Tibial nerve (tissue), 4 donors: ENCODE measurements around the gene PKNOX1. TPM values are rescaled to one million over a fixed set of nuclear protein-coding genes. Genes with fewer than 3 reads are reported as not detected.
"Not testable (repeated sequence)": the region's sequence is repeated elsewhere in the genome, so short reads cannot be mapped to it uniquely, and the experiment has no call there.

Source experiments
- DNase-seq, 2 donors: peaks; one replicate each; pipeline ENCODE4 v3.0.0-alpha.2; 2019; ENCODE audit warnings: low spot score in 2 of 2
- H3K27ac ChIP-seq, 4 donors: fragments of 200-600 bp; sonication (generic) in 3 of 4; one replicate each; pipeline ENCODE4 v1.5.1; 2017 to 2019; ENCODE audit warnings: mild to moderate bottlenecking in 1 of 4
- H3K27me3 ChIP-seq, 2 donors: fragments of 200-600 bp; sonication (generic) in 1 of 2; one replicate each; pipeline versions ENCODE4 v1.5.1 to v1.6.0; 2017 to 2019
- H3K36me3 ChIP-seq, 3 donors: fragments of 200-600 bp; sonication (generic); one replicate each; pipeline ENCODE4 v1.5.1; 2018 to 2019
- H3K4me1 ChIP-seq, 4 donors: fragments of 200-600 bp; sonication (generic) in 3 of 4; one replicate each; pipeline ENCODE4 v1.5.1; 2017 to 2019
- H3K4me3 ChIP-seq, 4 donors: fragments of 200-600 bp; sonication (generic) in 3 of 4; one replicate each; pipeline ENCODE4 v1.5.1; 2017 to 2019; ENCODE audit warnings: mild to moderate bottlenecking in 1 of 4, moderate library complexity in 1 of 4
- H3K9me3 ChIP-seq, 4 donors: fragments of 200-600 bp; sonication (generic) in 3 of 4; one replicate each; pipeline ENCODE4 v1.5.1; 2017 to 2019
- CTCF ChIP-seq, 5 experiments: fragments of 200-600 bp in 3 of 5; fragments of 450-650 bp in 2 of 5; sonication (generic) in 3 of 5; IDR thresholded peaks; one replicate each; pipeline ENCODE4 v1.5.1; 2016 to 2019; ENCODE audit warnings: antibody characterized with exemption in 5 of 5, mild to moderate bottlenecking in 3 of 5, moderate library complexity in 2 of 5
- EP300 ChIP-seq, 2 donors: sonication (generic); formaldehyde crosslinking; IDR thresholded peaks; one replicate each; pipeline ENCODE4 v1.6.1; 2017; ENCODE audit warnings: antibody characterized with exemption in 2 of 2, mild to moderate bottlenecking in 1 of 2
- POLR2A ChIP-seq, 2 donors: fragments of 450-650 bp; IDR thresholded peaks; one replicate each; pipeline ENCODE4 v1.6.1; 2017; ENCODE audit warnings: antibody characterized with exemption in 2 of 2, mild to moderate bottlenecking in 2 of 2, moderate library complexity in 2 of 2
- WGBS, 2 donors: methylation state at CpG; one replicate each; pipeline ENCODE4 v1.1.5; 2018; 5-methylcytosine and 5-hydroxymethylcytosine counted together
- total RNA-seq, 4 donors: library from RNA; depleted of rRNA; stranded (reverse); fragments of >200 nt; gene quantifications; one replicate each; pipeline ENCODE4 v1.1.0, GENCODE V29; 2016

PKNOX1 gene
- total RNA-seq, 4 donors from 2014 or later, result 9.0 to 23.7 (median 12.3) TPM

GRCh38 chr21:42959728-42960127 lies 14.6 kb upstream of the PKNOX1 start:
- no peaks in the 10 kb centered on the region for H3K27me3 ChIP-seq
- H3K4me1 ChIP-seq, result no peaks in the 10 kb centered on the region
- H3K27ac ChIP-seq, result no peak overlapping the region
- no peak for DNase-seq
- TF ChIP-seq POLR2A (IDR thresholded peaks at IDR 0.05) (no peak), EP300 (IDR thresholded peaks at IDR 0.05) (no peak), CTCF (IDR thresholded peaks at IDR 0.05) (no peak)
- no peaks in the 10 kb centered on the region for H3K36me3 ChIP-seq
- H3K9me3 ChIP-seq, result no peaks in the 10 kb centered on the region
- H3K4me3 ChIP-seq, result no peak overlapping the region
- 61 to 69% methylated on average over 3 of the region's 3 CpGs for WGBS, 2 donors

- H3K36me3 ChIP-seq, result no peaks in the 10 kb centered on the region
- no peaks in the 10 kb centered on the region for H3K27me3 ChIP-seq
- TF ChIP-seq POLR2A (IDR thresholded peaks at IDR 0.05) (no peak), CTCF (IDR thresholded peaks at IDR 0.05) (no peak), EP300 (IDR thresholded peaks at IDR 0.05) (no peak)
- H3K4me1 ChIP-seq, result no peaks in the 10 kb centered on the region
- H3K9me3 ChIP-seq, result no peaks in the 10 kb centered on the region
- DNase-seq, result no peak
- H3K27ac ChIP-seq, result no peak overlapping the region
- 53 to 57% methylated on average over 6 of the region's 6 CpGs for WGBS, 2 donors
- H3K4me3 ChIP-seq, result no peak overlapping the region
These were observed 11.9 kb upstream of the PKNOX1 start for GRCh38 chr21:42962380-42963007.

GRCh38 chr21:42964086-42964485 lies 10.3 kb upstream of the PKNOX1 start:
- Histone ChIP-seq H3K9me3 (no peaks in the 10 kb centered on the region), H3K27ac (no peak overlapping the region), H3K4me3 (no peak overlapping the region), H3K4me1 (no peaks in the 10 kb centered on the region), H3K27me3 (no peaks in the 10 kb centered on the region), H3K36me3 (no peaks in the 10 kb centered on the region)
- TF ChIP-seq EP300 (IDR thresholded peaks at IDR 0.05) (no peak), CTCF (IDR thresholded peaks at IDR 0.05) (no peak), POLR2A (IDR thresholded peaks at IDR 0.05) (no peak)
- no peak for DNase-seq
- 76 to 87% methylated on average over 9 of the region's 9 CpGs for WGBS, 2 donors

- no peaks in the 10 kb centered on the region for H3K27me3 ChIP-seq
- no peaks in the 10 kb centered on the region for H3K4me1 ChIP-seq
- WGBS, 2 donors, result 93 to 94% methylated on average over 13 of the region's 13 CpGs
- no peaks in the 10 kb centered on the region for H3K36me3 ChIP-seq
- TF ChIP-seq POLR2A (IDR thresholded peaks at IDR 0.05), result no peak
- TF ChIP-seq CTCF (IDR thresholded peaks at IDR 0.05), result no peak
- TF ChIP-seq EP300 (IDR thresholded peaks at IDR 0.05), result no peak
- no peak overlapping the region for H3K4me3 ChIP-seq
- no peak overlapping the region for H3K27ac ChIP-seq
- H3K9me3 ChIP-seq, result no peaks in the 10 kb centered on the region
- DNase-seq, result no peak
These were observed 9.7 kb upstream of the PKNOX1 start for GRCh38 chr21:42964546-42965210.

GRCh38 chr21:42965211-42965560 lies 9.2 kb upstream of the PKNOX1 start:
- Histone ChIP-seq H3K36me3 (no peaks in the 10 kb centered on the region), H3K27me3 (no peaks in the 10 kb centered on the region), H3K4me3 (no peak overlapping the region), H3K27ac (no peak overlapping the region), H3K4me1 (no peaks in the 10 kb centered on the region), H3K9me3 (no peaks in the 10 kb centered on the region)
- DNase-seq, result no peak
- no peak for TF ChIP-seq CTCF (IDR thresholded peaks at IDR 0.05)
- TF ChIP-seq EP300 (IDR thresholded peaks at IDR 0.05), result no peak
- WGBS, 2 donors, result 67 to 76% methylated on average over 3 of the region's 3 CpGs

- not testable (repeated sequence) for H3K4me3 ChIP-seq, H3K9me3 ChIP-seq, DNase-seq, H3K4me1 ChIP-seq, H3K36me3 ChIP-seq, H3K27ac ChIP-seq, H3K27me3 ChIP-seq
- 91 to 96% methylated on average over 9 of the region's 9 CpGs for WGBS, 2 donors
These were observed 6.7 kb upstream of the PKNOX1 start for GRCh38 chr21:42967616-42968015.
